AG04449 (cell line): ENCODE results near the gene LNX1.

ENCODE experiments used
- CTCF ChIA-PET: fragments of 350-600 bp; formaldehyde crosslinking; extraction: SDS; loops from one replicate; lab custom pipeline; 2021; ENCODE audit warnings: antibody characterized with exemption; lab: Yijun Ruan, JAX
- POLR2A ChIA-PET: fragments of 400-600, 350-600 bp; formaldehyde crosslinking; extraction: SDS; loops from one replicate; lab custom pipeline; 2020; ENCODE audit warnings: antibody characterized with exemption, inconsistent platforms; lab: Yijun Ruan, JAX
- DNase-seq: peaks from one replicate; pipeline ENCODE4 v3.0.0-alpha.2; 2010; ENCODE audit warnings: low read depth, low spot score
- H3K4me3 ChIP-seq: 2 replicates; pipeline ENCODE4 v1.5.1; 2011; ENCODE audit warnings: low read depth, mild to moderate bottlenecking, control low read depth, low read length
- CTCF ChIP-seq: IDR thresholded peaks from one replicate; pipeline ENCODE4 v1.5.1; 2011; ENCODE audit warnings: mild to moderate bottlenecking, moderate library complexity, low read length, control low read depth, inconsistent platforms; ENCODE audit not compliant: insufficient read depth; ENCODE audit errors: missing control alignments

LNX1 gene

GRCh38 chr4:53591372-53591892 is at the start of gene LNX1:
Gene LNX1 (minus strand): TSS chr4:53591486. CDS start chr4:53574002, 17,484 bp downstream.
- H3K4me3 ChIP-seq = no peak within 1 kb of the TSS
- DNase-seq = no peak
- CTCF ChIA-PET = no interaction called here
- no peak for TF ChIP-seq CTCF
- POLR2A ChIA-PET = no interaction called here

GRCh38 chr4:53640576-53641453 is 49.5 kb upstream of the LNX1 start:
- CTCF ChIA-PET = no interaction called here
- TF ChIP-seq CTCF = no peak
- POLR2A ChIA-PET = no interaction called here
- DNase-seq = no peak
- no peak overlapping the region for H3K4me3 ChIP-seq

- POLR2A ChIA-PET = no interaction called here
Observed at GRCh38 chr4:53638919-53639318, 47.6 kb upstream of the LNX1 start.

GRCh38 chr4:53637348-53637747 is 46.1 kb upstream of the LNX1 start:
- DNase-seq = no peak
- TF ChIP-seq CTCF = no peak
- CTCF ChIA-PET = no interaction called here
- no peak overlapping the region for H3K4me3 ChIP-seq
- POLR2A ChIA-PET = no interaction called here

More at GRCh38 chr4:53638919-53639318, 47.6 kb upstream of the LNX1 start:
- DNase-seq = no peak
- no peak for TF ChIP-seq CTCF
- CTCF ChIA-PET = no interaction called here
- no peak overlapping the region for H3K4me3 ChIP-seq

GRCh38 chr4:53635697-53636483 is 44.6 kb upstream of the LNX1 start:
- no peak for DNase-seq
- ChIA-PET POLR2A (no interaction called here), CTCF (interaction anchor here (1.1 kb wide), 1 partner anchor 9 kb away, joined by 4 read pairs; no protein-coding TSS in a partner anchor)
- H3K4me3 ChIP-seq = no peak overlapping the region
- TF ChIP-seq CTCF = no peak
